Panc1 (cell line): Measurements from ENCODE around the gene UXS1. TPM values are rescaled to one million over a fixed set of nuclear protein-coding genes. Genes with fewer than 3 reads are reported as not detected.

Experiments
- ATAC-seq: fragments of 200-7000 bp; cut with Tn5 transposase; 2 replicates; pipeline ENCODE4 v1.9.1; 2020; ENCODE audit warnings: mild to moderate bottlenecking, moderate library complexity
- BruUV-seq: library from RNA; stranded (reverse); fragments of 400-500 nt; replicated peaks from 2 replicates; lab custom pipeline; 2021; lab: Mats Ljungman, UMichigan
- CTCF ChIA-PET: fragments of 300-600 bp; sonication (Branson Sonifier 250); formaldehyde crosslinking; loops from one replicate; lab custom pipeline; 2022; ENCODE audit warnings: antibody characterized with exemption; lab: Charles Lee
- POLR2A ChIA-PET: fragments of 300-600 bp; sonication (Branson Sonifier 250); formaldehyde crosslinking; loops from one replicate; lab custom pipeline; 2022; ENCODE audit warnings: antibody characterized with exemption; lab: Charles Lee
- DNase-seq: peaks from one replicate; pipeline ENCODE4 v3.0.0-alpha.2; 2010; ENCODE audit warnings: low read depth, low spot score
- H3K27ac ChIP-seq: 2 replicates; pipeline ENCODE4 v1.5.1; 2011; ENCODE audit warnings: mild to moderate bottlenecking, low read length, inconsistent platforms
- H3K27me3 ChIP-seq: fragments of 200-500 bp; sonication (Bioruptor generic); 2 replicates; pipeline ENCODE4 v1.6.0; 2014; ENCODE audit warnings: low read length, inconsistent platforms; ENCODE audit not compliant: control insufficient read depth, insufficient read depth
- H3K36me3 ChIP-seq: fragments of 200-500 bp; sonication (Bioruptor generic); 2 replicates; pipeline ENCODE4 v1.5.1; 2014; ENCODE audit warnings: inconsistent platforms, mild to moderate bottlenecking, low read length, moderate library complexity; ENCODE audit not compliant: control insufficient read depth, insufficient read depth
- H3K4me1 ChIP-seq: 2 replicates; pipeline ENCODE4 v1.5.1; 2011; ENCODE audit warnings: inconsistent platforms, mild to moderate bottlenecking, low read length, moderate library complexity; ENCODE audit not compliant: control insufficient read depth, insufficient read depth
- H3K4me3 ChIP-seq, 2 experiments: 2 replicates each; pipeline ENCODE4 v1.5.1; 2011 to 2012; ENCODE audit warnings: low read depth in 2 of 2, low read length in 2 of 2, mild to moderate bottlenecking in 2 of 2, inconsistent platforms in 1 of 2, moderate library complexity in 1 of 2
- H3K9me3 ChIP-seq: fragments of 200-500 bp; sonication (Bioruptor generic); 2 replicates; pipeline ENCODE4 v1.5.1; 2014; ENCODE audit warnings: low read depth, mild to moderate bottlenecking, inconsistent platforms, low read length, moderate library complexity; ENCODE audit not compliant: control insufficient read depth, insufficient read depth
- POLR2AphosphoS5 ChIP-seq: IDR thresholded peaks from 2 replicates; pipeline ENCODE4 v1.6.1; 2012; ENCODE audit warnings: mild to moderate bottlenecking, low read depth, low read length, moderate library complexity
- SIN3A ChIP-seq: IDR thresholded peaks from 2 replicates; pipeline ENCODE4 v1.6.1; 2012; ENCODE audit warnings: low read depth, mild to moderate bottlenecking, low read length, moderate library complexity, borderline replicate concordance; ENCODE audit not compliant: insufficient read depth
- TCF7L2 ChIP-seq: IDR thresholded peaks from 2 replicates; pipeline ENCODE4 v1.6.1; 2011; ENCODE audit warnings: mild to moderate bottlenecking, low read depth, low read length, inconsistent platforms
- in situ Hi-C: cut with HindIII; loops from 2 replicates; pipeline ENCODE4 v1.10.0; 2016; ENCODE audit warnings: low sequenced_read_pairs, low pct_unique_long_range_greater_than_20kb
- intact Hi-C: fragments of 100-400 bp; cut with micrococcal nuclease; formaldehyde crosslinking; loops from one replicate; pipeline ENCODE4 v1.10.0; 2022; ENCODE audit not compliant: unreplicated experiment
- total RNA-seq: library from RNA; stranded (reverse); gene quantifications from one replicate; pipeline ENCODE4 v1.2.1, GENCODE V29; 2021; ENCODE audit not compliant: unreplicated experiment
- TF ChIP-seq, protein P1 (sequence below), 2 experiments: IDR thresholded peaks; 2 replicates each; pipeline ENCODE4 v1.6.1; 2011 to 2012; ENCODE audit warnings: low read depth in 2 of 2, control low read depth in 1 of 2, low read length in 1 of 2, mild to moderate bottlenecking in 1 of 2, moderate library complexity in 1 of 2; ENCODE audit not compliant: insufficient read depth in 1 of 2
- TF ChIP-seq, protein P2 (sequence below): fragments of 450-650 bp; IDR thresholded peaks from 2 replicates; pipeline ENCODE4 v1.5.1; 2017; ENCODE audit warnings: mild to moderate bottlenecking

The UXS1 gene
- total RNA-seq, 1 experiment from 2014 or later = 72.0 TPM

- Histone ChIP-seq H3K36me3 (no peaks in the 10 kb centered on the region), H3K4me3 (no peak overlapping the region), H3K27me3 (0 out of 2 replicates have a peak, but pooled peaks cover 2% of the 10 kb centered on the region), H3K4me1 (no peaks in the 10 kb centered on the region), H3K9me3 (no peaks in the 10 kb centered on the region), H3K27ac (no peak overlapping the region)
- BruUV-seq = no TSS peak
- intact Hi-C loops = no loop called here
- in situ Hi-C loops = no loop called here
- CTCF ChIA-PET = interaction anchor here (0.7 kb wide), 1 partner anchor 261 kb away, joined by 4 read pairs; no protein-coding TSS in a partner anchor
- no peak for ATAC-seq
- DNase-seq = no peak
- TF ChIP-seq, protein P1, sequence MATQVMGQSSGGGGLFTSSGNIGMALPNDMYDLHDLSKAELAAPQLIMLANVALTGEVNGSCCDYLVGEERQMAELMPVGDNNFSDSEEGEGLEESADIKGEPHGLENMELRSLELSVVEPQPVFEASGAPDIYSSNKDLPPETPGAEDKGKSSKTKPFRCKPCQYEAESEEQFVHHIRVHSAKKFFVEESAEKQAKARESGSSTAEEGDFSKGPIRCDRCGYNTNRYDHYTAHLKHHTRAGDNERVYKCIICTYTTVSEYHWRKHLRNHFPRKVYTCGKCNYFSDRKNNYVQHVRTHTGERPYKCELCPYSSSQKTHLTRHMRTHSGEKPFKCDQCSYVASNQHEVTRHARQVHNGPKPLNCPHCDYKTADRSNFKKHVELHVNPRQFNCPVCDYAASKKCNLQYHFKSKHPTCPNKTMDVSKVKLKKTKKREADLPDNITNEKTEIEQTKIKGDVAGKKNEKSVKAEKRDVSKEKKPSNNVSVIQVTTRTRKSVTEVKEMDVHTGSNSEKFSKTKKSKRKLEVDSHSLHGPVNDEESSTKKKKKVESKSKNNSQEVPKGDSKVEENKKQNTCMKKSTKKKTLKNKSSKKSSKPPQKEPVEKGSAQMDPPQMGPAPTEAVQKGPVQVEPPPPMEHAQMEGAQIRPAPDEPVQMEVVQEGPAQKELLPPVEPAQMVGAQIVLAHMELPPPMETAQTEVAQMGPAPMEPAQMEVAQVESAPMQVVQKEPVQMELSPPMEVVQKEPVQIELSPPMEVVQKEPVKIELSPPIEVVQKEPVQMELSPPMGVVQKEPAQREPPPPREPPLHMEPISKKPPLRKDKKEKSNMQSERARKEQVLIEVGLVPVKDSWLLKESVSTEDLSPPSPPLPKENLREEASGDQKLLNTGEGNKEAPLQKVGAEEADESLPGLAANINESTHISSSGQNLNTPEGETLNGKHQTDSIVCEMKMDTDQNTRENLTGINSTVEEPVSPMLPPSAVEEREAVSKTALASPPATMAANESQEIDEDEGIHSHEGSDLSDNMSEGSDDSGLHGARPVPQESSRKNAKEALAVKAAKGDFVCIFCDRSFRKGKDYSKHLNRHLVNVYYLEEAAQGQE (IDR thresholded peaks at IDR 0.05; ENCODE audit: insufficient read depth in 1 of 2, low read depth in 2 of 2, low read length in 1 of 2) = no peak
- POLR2A ChIA-PET = no interaction called here
Observed at GRCh38 chr2:106054880-106055655, 139.0 kb downstream of the UXS1 start.

DNA sequence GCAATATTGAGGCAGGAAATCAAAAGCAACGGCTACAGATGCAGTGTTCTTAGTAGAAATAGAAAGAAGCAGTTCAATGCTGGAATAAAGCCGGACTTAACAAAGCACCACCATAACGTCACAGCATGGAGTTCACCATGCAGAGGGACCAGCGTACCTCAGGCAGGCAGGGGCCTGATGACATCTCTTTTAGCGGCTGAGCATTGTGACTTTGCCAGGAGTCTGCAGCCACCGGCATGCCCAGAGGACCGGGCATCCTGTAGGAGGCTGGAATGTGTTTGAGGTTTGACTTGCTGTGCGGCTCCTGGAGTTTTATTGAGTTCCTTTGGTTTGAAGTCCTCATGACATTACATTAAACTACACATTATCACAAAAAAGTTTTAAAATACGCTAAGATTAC lies 139.8 kb downstream of the UXS1 start:
- ATAC-seq (no peak), DNase-seq (no peak)
- ChIA-PET CTCF (interaction anchor here (0.7 kb wide), 1 partner anchor 262 kb away, joined by 4 read pairs; no protein-coding TSS in a partner anchor), POLR2A (no interaction called here)
- H3K36me3 ChIP-seq = no peaks in the 10 kb centered on the region
- in situ Hi-C loops = no loop called here
- H3K9me3 ChIP-seq = no peaks in the 10 kb centered on the region
- H3K27me3 ChIP-seq = 0 out of 2 replicates have a peak, but pooled peaks cover 2% of the 10 kb centered on the region
- BruUV-seq = no TSS peak
- intact Hi-C loops = no loop called here
- H3K27ac ChIP-seq = no peak overlapping the region
- no peaks in the 10 kb centered on the region for H3K4me1 ChIP-seq
- no peak overlapping the region for H3K4me3 ChIP-seq
- TF ChIP-seq, protein P1 (IDR thresholded peaks at IDR 0.05; ENCODE audit: insufficient read depth in 1 of 2, low read depth in 2 of 2, low read length in 1 of 2) = no peak
- TF ChIP-seq, protein P2, sequence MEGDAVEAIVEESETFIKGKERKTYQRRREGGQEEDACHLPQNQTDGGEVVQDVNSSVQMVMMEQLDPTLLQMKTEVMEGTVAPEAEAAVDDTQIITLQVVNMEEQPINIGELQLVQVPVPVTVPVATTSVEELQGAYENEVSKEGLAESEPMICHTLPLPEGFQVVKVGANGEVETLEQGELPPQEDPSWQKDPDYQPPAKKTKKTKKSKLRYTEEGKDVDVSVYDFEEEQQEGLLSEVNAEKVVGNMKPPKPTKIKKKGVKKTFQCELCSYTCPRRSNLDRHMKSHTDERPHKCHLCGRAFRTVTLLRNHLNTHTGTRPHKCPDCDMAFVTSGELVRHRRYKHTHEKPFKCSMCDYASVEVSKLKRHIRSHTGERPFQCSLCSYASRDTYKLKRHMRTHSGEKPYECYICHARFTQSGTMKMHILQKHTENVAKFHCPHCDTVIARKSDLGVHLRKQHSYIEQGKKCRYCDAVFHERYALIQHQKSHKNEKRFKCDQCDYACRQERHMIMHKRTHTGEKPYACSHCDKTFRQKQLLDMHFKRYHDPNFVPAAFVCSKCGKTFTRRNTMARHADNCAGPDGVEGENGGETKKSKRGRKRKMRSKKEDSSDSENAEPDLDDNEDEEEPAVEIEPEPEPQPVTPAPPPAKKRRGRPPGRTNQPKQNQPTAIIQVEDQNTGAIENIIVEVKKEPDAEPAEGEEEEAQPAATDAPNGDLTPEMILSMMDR = no peak
- no peak for TF ChIP-seq SIN3A
- no peak for TF ChIP-seq POLR2AphosphoS5
- no peak for TF ChIP-seq TCF7L2
